NCI-H69 (cell line): ENCODE measurements around the gene ITIH2.
"Not testable (repeated sequence)": the region's sequence is repeated elsewhere in the genome, so short reads cannot be mapped to it uniquely, and the experiment has no call there.

ENCODE experiments used
- DNase-seq: peaks from one replicate; lab custom pipeline; 2025; lab: John Stamatoyannopoulos, UW

Gene ITIH2

GRCh38 chr10:7693194-7693593 is 9.9 kb upstream of the ITIH2 start:
- DNase-seq, result not testable (repeated sequence)

- DNase-seq, result no peak
These were observed 6.6 kb upstream of the ITIH2 start for GRCh38 chr10:7696545-7696944.

GRCh38 chr10:7697426-7697825 is 5.7 kb upstream of the ITIH2 start:
- DNase-seq, result no peak

GRCh38 chr10:7700577-7701125 is 2.5 kb upstream of the ITIH2 start:
- no peak for DNase-seq

GRCh38 chr10:7701158-7701742 is 1.9 kb upstream of the ITIH2 start:
- no peak for DNase-seq

GRCh38 chr10:7702288-7702812 is 766 bp upstream of the ITIH2 start:
- no peak for DNase-seq

GRCh38 chr10:7704071-7705016 is 1.2 kb downstream of the ITIH2 start:
- DNase-seq, result no peak

- no peak for DNase-seq
These were observed 2.2 kb downstream of the ITIH2 start for GRCh38 chr10:7705341-7705740.

- DNase-seq, result no peak
These were observed 3.5 kb downstream of the ITIH2 start for GRCh38 chr10:7706534-7707073.

GRCh38 chr10:7707102-7707501 is 4.0 kb downstream of the ITIH2 start:
- no peak for DNase-seq

GRCh38 chr10:7707858-7708622 is 4.9 kb downstream of the ITIH2 start:
- no peak for DNase-seq

- DNase-seq, result no peak
These were observed 5.7 kb downstream of the ITIH2 start for GRCh38 chr10:7708832-7709231.

GRCh38 chr10:7710446-7710845 is 7.3 kb downstream of the ITIH2 start:
- no peak for DNase-seq

- not testable (repeated sequence) for DNase-seq
These were observed 8.0 kb downstream of the ITIH2 start for GRCh38 chr10:7711075-7711474.

- DNase-seq, result no peak
These were observed 12.4 kb downstream of the ITIH2 start for GRCh38 chr10:7715515-7715914.

GRCh38 chr10:7717767-7718166 is 14.7 kb downstream of the ITIH2 start:
- DNase-seq, result no peak

- no peak for DNase-seq
These were observed 15.6 kb downstream of the ITIH2 start for GRCh38 chr10:7718685-7719084.

- no peak for DNase-seq
These were observed 17.4 kb downstream of the ITIH2 start for GRCh38 chr10:7720478-7720877.

GRCh38 chr10:7722927-7723529 is 19.9 kb downstream of the ITIH2 start:
- DNase-seq, result no peak

GRCh38 chr10:7734821-7735220 is 31.7 kb downstream of the ITIH2 start:
- DNase-seq, result no peak
